ENCODE measurements around the gene FAXC. TPM values are rescaled to one million over a fixed set of nuclear protein-coding genes. Genes with fewer than 3 reads are reported as not detected.
"Not testable (repeated sequence)": the region's sequence is repeated elsewhere in the genome, so short reads cannot be mapped to it uniquely, and the experiment has no call there.

Gene FAXC
- total and polyA plus RNA-seq, 10 donors, result 0.05 to 1.0 (median 0.25) TPM; not detected in 1

- Histone ChIP-seq H3K9me3 (no peaks in the 10 kb centered on the region), H3K36me3 (no peaks in the 10 kb centered on the region), H3K27me3 (replicated peaks in 1 of 7) (peaks cover 0 to 41% (median 17%) of the 10 kb centered on the region in 7 donors), H3K4me3 (no peak overlapping the region), H3K27ac (no peak overlapping the region), H3K4me1 (peaks cover 0 to 14% (median 9%) of the 10 kb centered on the region in 6 donors)
- intact Hi-C loops (cut with DNase I; ENCODE audit: low total_unique reads), result no loop called here
- DNase-seq, result no peak
- TF ChIP-seq POLR2AphosphoS5 (IDR thresholded peaks at IDR 0.05) (no peak), CTCF (IDR thresholded peaks at IDR 0.05 in 8 of 11, conservative IDR thresholded peaks at IDR 0.05 in 3 of 11) (no peak), POLR2A (IDR thresholded peaks at IDR 0.05) (no peak)
- 74 to 92% (median 85%) methylated on average over 4 of the region's 4 CpGs for WGBS, 5 donors
These were observed 4.3 kb downstream of the FAXC start for GRCh38 chr6:99345164-99345563.

- Histone ChIP-seq H3K4me3 (no peak overlapping the region), H3K27ac (no peak overlapping the region)
- WGBS, 5 donors, result 14 to 41% (median 24%) methylated on average over 3 of the region's 3 CpGs
These were observed 5.2 kb downstream of the FAXC start for GRCh38 chr6:99344289-99344688.

GRCh38 chr6:99341862-99342455 lies 7.5 kb downstream of the FAXC start:
- no peak overlapping the region for H3K4me3 ChIP-seq
- H3K4me1 ChIP-seq, result no peaks in the 10 kb centered on the region
- intact Hi-C loops (cut with DNase I; ENCODE audit: low total_unique reads), result no loop called here
- WGBS, 5 donors, result 76 to 87% (median 78%) methylated on average over 5 of the region's 5 CpGs
- TF ChIP-seq POLR2AphosphoS5 (IDR thresholded peaks at IDR 0.05), result no peak
- no peak for TF ChIP-seq CTCF (IDR thresholded peaks at IDR 0.05 in 8 of 11, conservative IDR thresholded peaks at IDR 0.05 in 3 of 11)
- no peak for TF ChIP-seq POLR2A (IDR thresholded peaks at IDR 0.05)
- DNase-seq, result no peak
- no peaks in the 10 kb centered on the region for H3K36me3 ChIP-seq
- H3K27ac ChIP-seq, result no peak overlapping the region
- H3K27me3 ChIP-seq (replicated peaks in 1 of 7), result peaks cover 0 to 29% (median 0%) of the 10 kb centered on the region in 7 donors
- H3K9me3 ChIP-seq, result no peaks in the 10 kb centered on the region

More at GRCh38 chr6:99344289-99344688, 5.2 kb downstream of the FAXC start:
- DNase-seq, result no peak
- Histone ChIP-seq H3K36me3 (no peaks in the 10 kb centered on the region), H3K4me1 (peaks cover 0 to 6% (median 2%) of the 10 kb centered on the region in 6 donors), H3K9me3 (no peaks in the 10 kb centered on the region), H3K27me3 (replicated peaks in 1 of 7) (peaks cover 0 to 32% (median 9%) of the 10 kb centered on the region in 7 donors)
- intact Hi-C loops (cut with DNase I; ENCODE audit: low total_unique reads), result no loop called here
- no peak for TF ChIP-seq CTCF (IDR thresholded peaks at IDR 0.05 in 8 of 11, conservative IDR thresholded peaks at IDR 0.05 in 3 of 11)

GRCh38 chr6:99338188-99338587 lies 11.3 kb downstream of the FAXC start:
- intact Hi-C loops (cut with DNase I; ENCODE audit: low total_unique reads), result no loop called here
- Histone ChIP-seq H3K9me3 (no peaks in the 10 kb centered on the region), H3K36me3 (no peaks in the 10 kb centered on the region), H3K4me1 (no peaks in the 10 kb centered on the region), H3K27ac (no peak overlapping the region), H3K4me3 (no peak overlapping the region), H3K27me3 (replicated peaks in 1 of 7) (peaks cover 0 to 30% (median 0%) of the 10 kb centered on the region in 7 donors)
- no peak for DNase-seq
- TF ChIP-seq POLR2A (IDR thresholded peaks at IDR 0.05) (no peak), POLR2AphosphoS5 (IDR thresholded peaks at IDR 0.05) (no peak), CTCF (IDR thresholded peaks at IDR 0.05 in 8 of 11, conservative IDR thresholded peaks at IDR 0.05 in 3 of 11) (no peak)
- 62 to 75% (median 65%) methylated on average over 2 of the region's 2 CpGs for WGBS, 5 donors

- H3K27me3 ChIP-seq (replicated peaks in 1 of 7), result peaks cover 0 to 30% (median 0%) of the 10 kb centered on the region in 7 donors
- H3K36me3 ChIP-seq; H3K9me3 ChIP-seq; DNase-seq; H3K4me3 ChIP-seq; H3K27ac ChIP-seq; intact Hi-C loops (cut with DNase I; ENCODE audit: low total_unique reads); H3K4me1 ChIP-seq: not testable (repeated sequence)
- WGBS, 5 donors, result 64 to 79% (median 72%) methylated on average over 6 of the region's 6 CpGs
These were observed 14.2 kb downstream of the FAXC start for GRCh38 chr6:99335298-99335697.
